ENCODE data around the gene TRIP6. TPM values are rescaled to one million over a fixed set of nuclear protein-coding genes. Genes with fewer than 3 reads are reported as not detected.

The TRIP6 gene
- polyA plus RNA-seq, 1 donor, result 46.1 TPM

DNA sequence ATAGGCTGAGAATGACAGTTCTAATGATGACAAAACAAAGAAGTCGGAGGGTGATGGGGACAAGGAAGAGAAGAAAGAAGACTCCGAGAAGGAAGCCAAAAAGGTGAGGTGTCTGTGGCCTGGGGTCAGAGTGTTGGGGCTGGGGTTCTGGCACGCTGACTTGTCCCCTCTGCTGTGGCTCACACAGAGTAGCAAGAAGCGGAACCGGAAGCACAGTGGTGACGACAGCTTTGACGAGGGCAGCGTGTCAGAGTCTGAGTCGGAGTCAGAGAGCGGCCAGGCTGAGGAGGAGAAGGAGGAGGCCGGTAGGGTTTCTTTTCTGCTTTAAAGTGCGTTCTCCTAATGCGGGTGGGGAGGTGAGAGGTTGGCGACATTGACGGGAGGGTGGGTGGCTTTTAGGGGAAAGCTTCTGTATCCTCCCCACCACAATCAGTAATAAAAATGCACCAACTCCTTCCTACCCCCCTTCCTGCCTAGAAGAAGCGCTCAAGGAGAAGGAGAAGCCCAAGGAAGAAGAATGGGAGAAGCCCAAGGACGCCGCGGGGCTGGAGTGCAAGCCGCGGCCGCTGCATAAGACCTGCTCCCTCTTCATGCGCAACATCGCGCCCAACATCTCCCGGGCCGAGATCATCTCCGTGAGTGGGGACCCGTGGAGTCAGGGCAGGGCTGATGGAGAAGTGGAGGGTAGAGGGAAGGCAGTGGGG lies 17.7 kb downstream of the TRIP6 start:
- Histone ChIP-seq H3K36me3 (ENCODE audit: control insufficient read depth, insufficient read depth, low read length) (peaks cover 86% of the 10 kb centered on the region), H3K9me3 (ENCODE audit: control insufficient read depth, low read depth, low read length) (no peaks in the 10 kb centered on the region), H3K4me1 (ENCODE audit: control insufficient read depth, insufficient read depth, low read length) (peaks cover 16% of the 10 kb centered on the region), H3K4me3 (ENCODE audit: low read length) (no peak overlapping the region), H3K27ac (ENCODE audit: low read length) (no peak overlapping the region), H3K27me3 (ENCODE audit: control insufficient read depth, insufficient read depth, low read length) (no peaks in the 10 kb centered on the region)
- no peak for DNase-seq
- WGBS (ENCODE audit: insufficient coverage, low lambda C conversion rate), result no CpG with 5 or more reads among the region's 29 CpGs

DNA sequence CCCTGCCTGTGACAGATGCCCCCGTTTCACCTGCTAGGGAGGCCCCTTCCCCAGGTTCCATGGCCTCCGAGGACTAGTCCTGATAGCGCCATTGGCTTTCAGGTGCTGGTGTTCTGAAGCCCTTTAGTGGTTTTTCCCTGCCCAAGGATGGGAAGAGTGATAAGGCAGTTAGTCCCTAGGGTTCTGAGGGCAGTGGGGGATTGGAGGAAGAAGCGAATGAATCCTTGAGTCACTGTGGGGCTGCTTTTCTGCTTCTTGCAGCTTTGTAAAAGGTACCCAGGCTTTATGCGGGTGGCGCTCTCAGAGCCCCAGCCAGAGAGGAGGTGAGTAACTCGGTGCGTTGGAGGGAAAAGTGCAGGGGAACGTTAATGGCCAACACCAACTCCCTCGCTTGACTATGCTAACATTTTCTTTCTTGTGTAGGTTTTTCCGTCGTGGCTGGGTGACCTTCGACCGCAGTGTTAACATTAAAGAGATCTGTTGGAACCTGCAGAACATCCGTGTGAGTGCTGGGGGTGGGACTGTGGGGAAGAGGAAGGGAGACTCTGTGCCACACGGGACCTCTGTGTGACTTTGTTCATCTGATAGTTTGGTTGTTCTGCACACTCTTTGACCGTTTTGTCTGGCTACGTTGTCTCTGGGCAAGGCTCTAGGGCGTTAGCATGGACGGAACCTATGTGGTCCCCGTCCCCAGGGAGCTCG lies 18.4 kb downstream of the TRIP6 start:
- Histone ChIP-seq H3K36me3 (ENCODE audit: control insufficient read depth, insufficient read depth, low read length) (peaks cover 82% of the 10 kb centered on the region), H3K27ac (ENCODE audit: low read length) (no peak overlapping the region)
- WGBS (ENCODE audit: insufficient coverage, low lambda C conversion rate), result no CpG with 5 or more reads among the region's 22 CpGs

DNA sequence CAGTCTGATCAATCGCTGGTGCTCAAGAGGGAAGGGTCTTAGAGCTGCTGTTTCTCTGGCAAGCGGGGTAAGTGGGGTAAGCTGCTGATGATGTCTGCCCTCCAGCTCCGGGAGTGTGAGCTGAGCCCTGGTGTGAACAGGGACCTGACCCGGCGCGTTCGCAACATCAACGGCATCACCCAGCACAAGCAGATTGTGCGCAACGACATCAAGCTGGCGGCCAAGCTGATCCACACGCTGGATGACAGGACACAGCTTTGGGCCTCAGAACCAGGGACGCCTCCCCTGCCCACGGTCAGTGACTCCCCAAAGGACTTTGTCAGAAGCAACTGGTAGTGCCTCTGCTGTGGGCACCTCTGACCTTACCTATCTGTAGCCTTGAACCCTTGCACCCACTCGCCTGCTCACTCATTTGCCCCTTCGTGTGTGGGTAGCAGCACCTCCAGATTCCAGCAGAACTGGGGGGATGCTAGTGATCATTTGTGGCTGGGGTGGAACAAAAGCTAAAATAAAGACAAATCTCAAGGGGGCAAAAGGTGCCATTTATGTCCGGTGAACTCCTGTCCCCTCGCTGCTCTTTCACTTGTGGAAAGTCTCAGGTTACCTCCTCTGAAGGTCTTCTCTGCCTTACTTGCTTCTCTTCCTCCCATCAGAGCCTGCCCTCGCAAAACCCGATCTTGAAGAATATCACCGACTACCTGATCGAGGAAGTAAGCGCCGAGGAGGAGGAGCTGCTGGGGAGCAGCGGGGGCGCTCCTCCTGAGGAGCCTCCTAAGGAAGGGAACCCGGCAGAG lies 19.2 kb downstream of the TRIP6 start:
- no peak for DNase-seq
- Histone ChIP-seq H3K9me3 (ENCODE audit: control insufficient read depth, low read depth, low read length) (no peaks in the 10 kb centered on the region), H3K36me3 (ENCODE audit: control insufficient read depth, insufficient read depth, low read length) (peaks cover 74% of the 10 kb centered on the region), H3K27ac (ENCODE audit: low read length) (no peak overlapping the region), H3K4me1 (ENCODE audit: control insufficient read depth, insufficient read depth, low read length) (peaks cover 30% of the 10 kb centered on the region), H3K27me3 (ENCODE audit: control insufficient read depth, insufficient read depth, low read length) (peaks cover 6% of the 10 kb centered on the region), H3K4me3 (ENCODE audit: low read length) (no peak overlapping the region)
- no CpG with 5 or more reads among the region's 27 CpGs for WGBS (ENCODE audit: insufficient coverage, low lambda C conversion rate)

More for the DNA sequence above, 18.4 kb downstream of the TRIP6 start:
- no peak overlapping the region for H3K4me3 ChIP-seq (ENCODE audit: low read length)
- H3K9me3 ChIP-seq (ENCODE audit: control insufficient read depth, low read depth, low read length), result no peaks in the 10 kb centered on the region
- H3K27me3 ChIP-seq (ENCODE audit: control insufficient read depth, insufficient read depth, low read length), result no peaks in the 10 kb centered on the region
- H3K4me1 ChIP-seq (ENCODE audit: control insufficient read depth, insufficient read depth, low read length), result peaks cover 23% of the 10 kb centered on the region
- no peak for DNase-seq

DNA sequence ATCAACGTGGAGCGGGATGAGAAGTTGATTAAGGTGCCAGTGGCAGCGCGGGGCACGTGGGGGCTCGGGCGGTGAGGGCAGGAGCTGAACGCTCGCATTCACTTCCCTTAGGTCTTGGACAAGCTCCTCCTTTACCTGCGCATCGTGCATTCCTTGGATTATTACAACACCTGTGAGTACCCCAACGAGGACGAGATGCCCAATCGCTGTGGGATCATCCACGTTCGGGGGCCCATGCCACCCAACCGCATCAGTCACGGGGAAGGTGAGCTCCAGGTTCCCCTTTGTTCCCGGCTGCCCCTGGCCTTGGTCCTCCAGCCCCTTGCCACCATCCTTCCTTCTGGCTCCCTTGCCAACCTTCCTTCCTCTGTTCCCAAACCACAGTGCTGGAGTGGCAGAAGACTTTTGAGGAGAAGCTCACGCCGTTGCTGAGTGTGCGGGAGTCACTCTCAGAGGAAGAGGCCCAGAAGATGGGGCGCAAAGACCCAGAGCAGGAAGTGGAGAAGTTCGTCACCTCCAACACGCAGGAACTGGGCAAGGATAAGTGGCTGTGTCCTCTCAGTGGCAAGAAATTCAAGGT lies 19.8 kb downstream of the TRIP6 start:
- Histone ChIP-seq H3K4me3 (ENCODE audit: low read length) (no peak overlapping the region), H3K9me3 (ENCODE audit: control insufficient read depth, low read depth, low read length) (no peaks in the 10 kb centered on the region), H3K27me3 (ENCODE audit: control insufficient read depth, insufficient read depth, low read length) (peaks cover 7% of the 10 kb centered on the region), H3K27ac (ENCODE audit: low read length) (no peak overlapping the region), H3K4me1 (ENCODE audit: control insufficient read depth, insufficient read depth, low read length) (peaks cover 30% of the 10 kb centered on the region), H3K36me3 (ENCODE audit: control insufficient read depth, insufficient read depth, low read length) (peaks cover 67% of the 10 kb centered on the region)
- WGBS (ENCODE audit: insufficient coverage, low lambda C conversion rate), result 93% methylated on average over 3 of the region's 25 CpGs
- DNase-seq, result no peak

DNA sequence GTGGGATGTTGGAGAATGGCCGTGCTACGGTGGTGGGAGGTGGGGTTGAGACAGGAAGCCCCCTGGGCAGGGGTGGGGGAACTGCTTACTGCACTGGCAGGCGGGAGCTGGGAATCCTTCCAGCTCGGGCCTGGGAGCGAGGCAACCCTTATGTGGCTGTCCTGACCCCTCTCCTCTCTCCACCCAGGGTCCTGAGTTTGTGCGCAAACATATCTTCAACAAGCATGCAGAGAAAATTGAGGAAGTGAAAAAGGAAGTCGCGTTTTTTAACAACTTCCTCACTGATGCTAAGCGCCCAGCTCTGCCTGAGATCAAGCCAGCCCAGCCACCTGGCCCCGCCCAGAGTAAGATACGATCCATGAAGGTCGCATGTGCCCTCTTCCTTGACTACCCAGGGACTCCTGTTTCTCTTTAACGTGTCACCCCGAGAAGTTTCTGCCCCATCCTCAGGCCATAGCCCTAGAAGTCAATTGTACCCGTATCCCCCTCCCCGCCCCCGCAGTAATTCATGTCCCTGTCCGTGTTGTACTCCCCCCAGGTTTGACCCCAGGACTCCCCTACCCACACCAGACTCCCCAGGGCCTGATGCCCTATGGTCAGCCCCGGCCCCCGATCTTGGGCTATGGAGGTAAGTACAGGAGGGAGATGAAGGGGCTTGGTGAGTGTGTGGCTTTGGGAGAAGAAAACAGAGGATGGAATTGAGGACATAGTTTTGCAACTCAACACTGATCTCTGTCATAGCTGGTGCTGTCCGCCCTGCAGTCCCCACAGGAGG lies 20.5 kb downstream of the TRIP6 start:
- no peak overlapping the region for H3K27ac ChIP-seq (ENCODE audit: low read length)

DNA sequence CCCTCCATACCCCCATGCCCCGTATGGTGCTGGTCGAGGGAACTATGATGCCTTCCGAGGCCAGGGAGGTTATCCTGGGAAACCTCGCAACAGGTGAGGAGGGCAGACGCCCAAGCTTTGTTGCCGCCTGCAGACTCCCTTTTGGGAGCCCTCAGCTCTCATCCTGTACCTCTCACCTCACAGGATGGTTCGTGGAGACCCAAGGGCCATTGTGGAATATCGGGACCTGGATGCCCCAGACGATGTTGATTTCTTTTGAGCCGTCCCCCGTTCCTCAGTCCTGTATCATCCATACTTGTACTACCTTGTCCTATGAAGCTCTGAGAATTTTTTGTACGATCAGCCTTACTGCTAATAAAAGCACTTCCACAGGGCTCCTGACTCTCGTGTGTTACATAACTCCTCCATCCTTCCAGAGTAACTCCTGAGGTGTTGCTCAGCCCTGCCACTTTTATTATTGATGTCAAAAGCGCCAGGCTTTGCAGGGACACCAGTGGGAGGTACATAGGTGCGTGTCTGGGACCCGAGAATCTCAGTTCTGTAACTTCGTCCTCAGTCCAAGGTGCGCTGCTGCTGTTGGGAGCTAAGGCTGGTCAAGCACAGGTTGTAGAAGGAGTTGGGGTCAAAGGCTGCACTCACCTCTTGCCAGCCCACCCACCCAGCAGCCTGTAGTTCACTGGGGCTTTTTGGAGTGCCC lies 21.3 kb downstream of the TRIP6 start:
- WGBS (ENCODE audit: insufficient coverage, low lambda C conversion rate), result 40% methylated on average over 1 of the region's 18 CpGs
- DNase-seq, result peak in 1 of 2 donors; percentile 72
- H3K9me3 ChIP-seq (ENCODE audit: control insufficient read depth, low read depth, low read length), result no peaks in the 10 kb centered on the region
- H3K27me3 ChIP-seq (ENCODE audit: control insufficient read depth, insufficient read depth, low read length), result peaks cover 9% of the 10 kb centered on the region
- H3K4me1 ChIP-seq (ENCODE audit: control insufficient read depth, insufficient read depth, low read length), result peaks cover 30% of the 10 kb centered on the region
- peaks cover 53% of the 10 kb centered on the region for H3K36me3 ChIP-seq (ENCODE audit: control insufficient read depth, insufficient read depth, low read length)
- peak overlapping the region; percentile 56 for H3K4me3 ChIP-seq (ENCODE audit: low read length)
- H3K27ac ChIP-seq (ENCODE audit: low read length), result peak overlapping the region; percentile 81

More for the DNA sequence above, 20.5 kb downstream of the TRIP6 start:
- no peak for DNase-seq
- no peak overlapping the region for H3K4me3 ChIP-seq (ENCODE audit: low read length)
- WGBS (ENCODE audit: insufficient coverage, low lambda C conversion rate), result no CpG with 5 or more reads among the region's 21 CpGs
- no peaks in the 10 kb centered on the region for H3K9me3 ChIP-seq (ENCODE audit: control insufficient read depth, low read depth, low read length)
- H3K36me3 ChIP-seq (ENCODE audit: control insufficient read depth, insufficient read depth, low read length), result peaks cover 61% of the 10 kb centered on the region
- peaks cover 30% of the 10 kb centered on the region for H3K4me1 ChIP-seq (ENCODE audit: control insufficient read depth, insufficient read depth, low read length)
- peaks cover 9% of the 10 kb centered on the region for H3K27me3 ChIP-seq (ENCODE audit: control insufficient read depth, insufficient read depth, low read length)

DNA sequence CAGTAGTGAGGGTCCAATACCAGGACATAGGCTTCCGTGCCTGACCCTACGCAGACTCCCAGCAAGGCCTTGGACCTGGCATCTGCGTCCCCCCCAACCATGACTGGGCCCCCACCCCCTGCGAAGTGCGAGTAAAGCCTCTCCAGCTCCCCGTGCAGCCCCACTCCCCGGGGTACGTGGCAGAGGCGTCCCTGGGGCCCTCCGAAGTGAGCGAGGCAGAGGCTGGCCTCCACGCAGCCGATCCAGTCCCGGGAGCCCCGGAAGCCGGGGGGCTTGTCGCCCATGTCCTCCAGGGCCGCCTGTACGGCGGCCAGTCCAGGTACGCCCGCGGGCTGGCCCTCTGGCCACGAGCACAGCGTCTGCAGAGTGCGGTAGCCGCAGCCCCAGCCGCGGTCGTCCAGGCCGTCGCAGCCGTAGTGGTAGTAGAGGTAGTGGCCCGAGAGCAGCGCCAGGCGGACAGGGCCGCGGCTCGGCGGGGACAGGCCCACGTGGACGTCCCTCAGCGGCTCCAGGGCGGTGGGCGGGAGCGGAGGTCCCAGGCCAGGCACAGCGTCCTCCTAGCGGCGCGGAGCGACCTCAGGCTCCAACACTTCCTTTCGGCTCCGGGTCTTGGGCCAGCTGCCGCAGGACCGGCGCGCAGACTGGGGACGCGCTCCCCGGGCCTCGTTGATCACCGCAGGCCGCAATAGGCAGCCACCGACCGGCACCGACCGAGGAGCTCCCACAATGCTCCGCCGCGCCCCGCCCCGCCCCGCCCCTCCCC lies 22.0 kb downstream of the TRIP6 start, which contains the start of gene UFSP1:
UFSP1 (minus strand) TSS at position 728 of the 763 bp plus-strand sequence; CDS start at position 284, 444 bp downstream.
- Histone ChIP-seq H3K9me3 (ENCODE audit: control insufficient read depth, low read depth, low read length) (no peaks in the 10 kb centered on the region), H3K27ac (ENCODE audit: low read length) (peak within 1 kb of the TSS; percentile 83)
- no peak for DNase-seq

DNA sequence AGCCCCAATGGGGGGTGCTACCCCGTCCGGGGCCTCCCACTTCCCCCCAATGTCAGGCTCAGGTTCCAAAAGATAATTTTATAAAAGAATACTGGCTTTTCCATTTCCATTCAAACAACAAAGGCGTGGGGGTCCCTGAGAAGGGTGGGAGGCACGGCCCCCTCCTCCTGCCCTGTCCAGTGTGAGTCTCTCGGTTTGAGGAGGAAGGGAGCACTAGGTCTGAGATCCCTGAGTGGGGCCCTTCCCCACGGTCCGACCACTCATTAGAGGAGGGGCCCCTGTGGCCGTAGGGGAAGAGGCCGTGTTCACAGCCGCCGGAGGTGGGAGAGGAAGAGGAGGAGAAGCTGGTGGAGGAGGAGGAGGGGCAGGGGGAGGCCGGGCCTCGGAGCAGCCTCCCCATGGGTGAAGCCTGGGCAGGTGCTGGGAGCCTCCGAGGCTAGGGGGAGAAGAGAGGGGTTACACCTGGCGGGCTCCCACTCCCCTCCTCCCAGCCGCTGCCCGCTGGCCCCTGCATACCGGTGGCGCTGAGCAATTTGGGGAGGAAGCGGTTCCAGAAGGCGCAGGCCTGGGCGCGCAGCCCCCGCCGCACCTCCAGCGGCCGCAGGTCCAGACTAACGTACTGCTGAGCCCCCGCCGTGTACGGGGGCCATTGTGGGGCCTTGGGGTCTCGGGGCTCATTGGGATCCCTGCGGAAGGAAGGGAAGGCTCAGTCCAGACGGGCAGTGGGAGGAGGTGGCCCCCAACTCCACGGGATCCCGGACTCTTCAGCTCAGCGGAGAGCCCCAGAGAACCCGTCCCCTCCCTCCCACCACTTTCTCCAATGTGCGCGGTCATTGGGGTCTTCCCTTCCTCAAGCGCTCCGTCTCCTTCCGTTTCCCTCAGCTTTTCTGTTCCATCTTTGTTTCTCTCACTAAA lies 23.7 kb downstream of the TRIP6 start:
- H3K9me3 ChIP-seq (ENCODE audit: control insufficient read depth, low read depth, low read length), result peaks cover 5% of the 10 kb centered on the region
- peak overlapping the region; percentile 50 for H3K4me3 ChIP-seq (ENCODE audit: low read length)

More for the DNA sequence above, 22.0 kb downstream of the TRIP6 start, which contains the start of gene UFSP1:
- Histone ChIP-seq H3K27me3 (ENCODE audit: control insufficient read depth, insufficient read depth, low read length) (peaks cover 11% of the 10 kb centered on the region), H3K4me3 (ENCODE audit: low read length) (peak within 1 kb of the TSS; percentile 56), H3K4me1 (ENCODE audit: control insufficient read depth, insufficient read depth, low read length) (peaks cover 30% of the 10 kb centered on the region), H3K36me3 (ENCODE audit: control insufficient read depth, insufficient read depth, low read length) (peaks cover 46% of the 10 kb centered on the region)
- WGBS (ENCODE audit: insufficient coverage, low lambda C conversion rate), result no CpG with 5 or more reads among the region's 73 CpGs

More for the DNA sequence above, 23.7 kb downstream of the TRIP6 start:
- H3K27me3 ChIP-seq (ENCODE audit: control insufficient read depth, insufficient read depth, low read length), result peaks cover 23% of the 10 kb centered on the region
- peaks cover 35% of the 10 kb centered on the region for H3K4me1 ChIP-seq (ENCODE audit: control insufficient read depth, insufficient read depth, low read length)
- WGBS (ENCODE audit: insufficient coverage, low lambda C conversion rate), result 43% methylated on average over 6 of the region's 43 CpGs
- H3K27ac ChIP-seq (ENCODE audit: low read length), result peak overlapping the region; percentile 83
- H3K36me3 ChIP-seq (ENCODE audit: control insufficient read depth, insufficient read depth, low read length), result peaks cover 29% of the 10 kb centered on the region
- DNase-seq, result no peak

Data from large intestine (tissue), 3 donors.